Stimulated activated CD8-positive, alpha-beta memory T cell treated with anti-CD3 and anti-CD28 coated beads, Interleukin-7, amount 100 ng/mL, for 24 hours (primary cell): ENCODE results near the gene FBXL2.
"Not testable (repeated sequence)": the region's sequence is repeated elsewhere in the genome, so short reads cannot be mapped to it uniquely, and the experiment has no call there.

Experiments used
- DNase-seq: peaks from one replicate; pipeline ENCODE4 v3.0.0-alpha.2; 2020; ENCODE audit warnings: low read depth

FBXL2 gene

DNA sequence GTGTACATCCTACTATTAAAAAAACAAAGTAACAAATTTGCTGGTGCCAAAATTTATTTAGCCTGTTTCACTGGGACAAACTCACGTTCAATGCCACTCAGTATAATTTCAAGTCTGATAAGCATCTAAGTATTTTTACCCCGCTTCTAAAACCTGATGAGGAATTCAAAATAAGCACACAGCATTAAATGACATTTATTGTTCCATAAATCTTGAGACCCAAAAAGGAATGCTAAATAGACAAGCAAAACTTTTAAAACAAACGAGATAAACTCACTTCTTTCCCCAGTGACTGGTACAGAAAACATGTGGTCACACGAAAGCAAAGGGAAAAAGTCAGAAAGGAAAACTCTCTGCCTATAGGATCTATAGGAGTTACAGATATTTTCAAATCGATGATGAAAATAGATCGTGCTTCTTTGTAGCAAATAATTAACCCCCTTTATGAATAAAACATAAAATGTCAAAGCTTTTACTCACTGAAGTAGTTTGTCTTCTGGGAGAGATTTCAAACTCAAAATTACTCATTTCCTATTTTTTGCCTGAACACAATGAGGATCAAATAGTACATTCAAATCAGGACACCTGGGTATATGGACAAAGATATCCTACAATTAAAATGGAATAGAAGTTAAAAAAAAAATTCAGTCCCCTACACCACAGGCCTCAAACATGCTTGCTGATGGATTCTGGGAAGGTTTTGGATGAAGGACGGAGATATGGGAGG lies 111.3 kb downstream of the FBXL2 start:
- DNase-seq = no peak

DNA sequence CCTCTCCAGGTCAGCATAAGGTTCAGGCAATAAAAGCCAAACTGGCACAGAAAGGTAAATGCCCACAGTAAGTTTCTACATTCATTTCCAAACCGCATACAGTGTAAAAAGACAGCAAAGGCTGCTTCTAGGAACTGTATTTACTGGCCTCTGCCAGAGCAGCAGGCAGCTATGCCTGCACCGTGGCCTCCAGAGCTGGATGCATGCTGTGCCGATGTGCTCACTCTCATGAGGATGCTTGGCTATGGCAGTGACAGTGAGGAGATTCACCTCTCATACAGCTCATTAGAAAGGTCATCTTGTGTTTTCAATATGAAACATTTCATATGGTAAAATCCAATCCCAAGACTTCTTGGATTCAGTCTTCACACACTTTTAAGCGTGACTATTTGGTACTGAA lies 112.7 kb downstream of the FBXL2 start:
- DNase-seq = no peak

DNA sequence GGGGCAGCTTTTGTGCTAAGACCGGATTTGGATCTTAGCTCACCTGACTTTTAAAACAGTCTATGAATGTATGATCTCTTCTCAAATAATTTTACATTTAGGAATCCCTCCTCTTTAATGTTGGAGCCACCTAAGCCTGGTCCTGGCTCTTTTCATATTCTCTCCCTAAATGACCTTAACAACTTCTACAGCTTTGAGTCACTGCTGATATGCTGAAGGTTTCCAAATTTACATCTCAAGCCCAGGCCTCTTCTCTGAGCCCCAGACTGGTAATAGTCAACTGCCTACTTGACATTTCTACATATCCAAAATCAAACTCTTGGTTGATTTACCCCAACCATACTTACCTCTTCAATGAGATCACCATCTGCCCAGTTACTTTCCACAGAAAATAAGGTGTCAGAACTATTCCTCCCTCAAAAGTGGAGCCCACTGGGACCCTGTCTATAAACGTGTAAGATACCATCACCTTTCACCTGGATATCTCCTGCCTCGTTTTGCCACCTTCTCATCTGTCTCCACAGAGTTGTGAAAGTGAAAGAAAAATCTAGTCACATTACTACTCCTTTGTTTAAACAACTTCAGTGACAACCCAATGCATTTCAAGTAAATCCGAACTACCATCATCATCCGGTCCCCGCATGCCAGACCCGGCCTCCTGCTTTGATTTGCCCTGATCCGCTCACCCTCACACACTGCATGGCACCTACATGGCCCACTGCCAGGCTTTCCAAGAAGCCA lies 114.2 kb downstream of the FBXL2 start:
- DNase-seq = no peak

DNA sequence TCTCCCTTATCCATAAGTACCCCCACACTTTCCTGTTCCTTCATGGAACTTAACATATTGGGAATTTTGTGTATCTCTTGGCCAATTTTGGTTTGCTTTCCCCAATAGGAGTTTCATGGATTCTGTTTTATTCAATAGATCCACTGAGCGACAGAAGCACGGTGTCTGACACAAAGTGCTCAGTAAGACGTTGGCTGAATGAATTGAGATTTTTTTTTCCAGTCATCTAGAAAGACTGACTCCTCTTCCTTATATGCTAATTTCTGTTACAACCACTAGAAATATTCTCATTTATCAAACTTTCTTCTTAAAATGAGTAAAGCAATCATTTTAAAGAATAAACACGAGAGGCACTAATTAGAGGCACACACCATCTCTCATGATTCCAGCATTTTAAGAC lies 114.9 kb downstream of the FBXL2 start:
- no peak for DNase-seq

DNA sequence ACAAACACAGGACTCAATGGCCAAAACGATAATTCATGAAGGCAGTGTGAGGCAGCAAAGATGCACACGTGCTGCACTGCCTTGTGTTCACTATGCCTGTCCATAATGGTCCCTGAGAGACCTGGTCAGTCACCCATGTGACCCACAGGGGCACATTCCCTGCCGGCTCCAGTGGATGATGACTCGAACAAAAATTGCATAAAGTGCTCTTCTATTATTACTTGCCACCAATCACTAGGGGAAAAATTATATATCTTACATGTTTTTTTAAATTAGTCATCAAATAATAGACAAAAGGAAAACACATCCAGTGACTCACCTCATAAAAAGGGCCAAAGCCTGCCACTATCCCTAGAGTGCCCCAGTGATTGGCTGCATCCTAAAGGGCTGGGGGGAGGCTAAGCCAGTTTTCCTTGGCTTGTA lies 115.5 kb downstream of the FBXL2 start:
- no peak for DNase-seq

DNA sequence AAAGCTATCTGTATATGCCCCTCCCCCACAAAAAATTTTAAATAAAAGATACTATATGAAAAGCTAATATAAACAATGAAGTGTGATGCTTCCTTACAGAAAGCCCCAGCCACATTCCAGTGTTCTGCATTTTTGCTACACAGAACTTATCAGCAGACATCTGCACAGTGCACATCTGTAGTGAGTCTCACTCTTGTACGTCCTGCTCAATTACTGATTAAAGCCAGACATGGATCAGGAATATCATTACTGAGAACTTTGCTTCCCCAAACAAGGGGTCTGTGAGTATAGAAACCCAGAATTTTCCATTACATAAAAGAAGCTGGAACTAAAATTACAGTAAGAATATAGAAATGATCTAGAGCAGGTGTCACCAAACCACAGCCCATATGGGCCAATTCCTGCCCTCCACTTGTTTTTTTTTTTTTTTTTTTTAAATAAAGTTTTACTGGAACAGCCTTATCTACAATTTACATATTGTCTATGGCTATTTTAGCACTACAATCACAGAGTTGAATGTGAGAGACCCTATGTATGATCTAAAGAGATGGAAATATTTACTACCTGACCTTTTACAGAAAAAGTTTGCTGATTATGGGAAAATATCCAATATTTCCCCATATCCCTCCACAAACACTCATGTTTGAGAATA lies 117.3 kb downstream of the FBXL2 start:
- DNase-seq = no peak

DNA sequence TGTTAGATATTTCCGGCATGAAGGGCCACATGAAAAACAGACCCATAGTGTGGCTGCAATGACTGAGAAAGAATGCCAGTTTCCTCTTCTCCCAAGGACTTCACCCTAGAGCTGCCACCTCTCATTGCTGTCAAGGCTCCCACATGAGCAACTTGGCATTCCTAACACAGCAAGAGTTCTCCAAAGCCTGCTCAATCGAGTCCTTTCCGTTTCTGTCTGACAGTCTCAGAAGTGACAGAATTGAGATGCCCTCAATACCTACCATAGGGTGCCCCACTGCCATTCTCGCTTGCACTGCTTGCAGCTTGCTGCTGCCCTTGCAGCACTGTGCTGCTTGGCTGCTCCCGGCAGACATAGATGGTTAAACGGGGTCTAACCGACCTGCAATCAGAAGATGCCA lies 118.7 kb downstream of the FBXL2 start:
- DNase-seq = no peak

DNA sequence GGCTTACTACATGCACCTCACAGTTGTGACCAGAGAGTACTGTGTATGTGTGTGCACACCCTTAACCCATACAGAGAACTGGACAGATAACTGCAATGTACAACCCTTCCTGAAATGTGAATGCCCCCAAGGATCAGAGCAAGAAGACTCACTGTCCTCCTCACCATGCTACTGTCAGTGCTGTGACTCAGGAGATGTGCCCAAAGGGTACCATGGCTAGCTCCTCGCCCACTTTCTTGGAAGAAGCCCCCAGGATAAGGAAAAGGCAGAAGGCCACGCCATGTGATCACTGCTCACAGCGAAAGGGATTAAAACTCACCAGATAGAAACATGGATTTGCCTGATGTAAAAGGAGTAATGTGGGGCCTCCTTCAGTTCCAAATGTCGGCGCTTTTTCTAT lies 121.2 kb downstream of the FBXL2 start:
- no peak for DNase-seq

DNA sequence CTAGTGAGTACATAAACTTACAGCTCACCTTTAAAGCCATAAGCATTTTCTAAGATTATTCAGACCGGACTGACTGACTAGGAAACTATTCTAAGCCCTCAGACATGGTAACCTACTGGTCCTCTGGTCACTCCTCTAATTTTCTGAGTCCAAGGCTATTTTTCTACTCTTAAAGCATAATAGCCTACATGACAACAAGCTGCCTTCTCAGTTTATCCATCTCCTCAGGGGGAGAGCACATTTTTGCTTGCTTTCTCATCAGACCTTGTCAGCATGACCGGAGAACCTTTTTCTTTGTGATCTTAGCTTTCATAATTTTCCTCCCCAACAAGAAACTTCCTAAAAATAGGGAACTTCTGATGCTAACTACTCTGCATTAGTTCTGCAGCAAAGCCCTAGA lies 124.5 kb downstream of the FBXL2 start:
- DNase-seq = no peak

DNA sequence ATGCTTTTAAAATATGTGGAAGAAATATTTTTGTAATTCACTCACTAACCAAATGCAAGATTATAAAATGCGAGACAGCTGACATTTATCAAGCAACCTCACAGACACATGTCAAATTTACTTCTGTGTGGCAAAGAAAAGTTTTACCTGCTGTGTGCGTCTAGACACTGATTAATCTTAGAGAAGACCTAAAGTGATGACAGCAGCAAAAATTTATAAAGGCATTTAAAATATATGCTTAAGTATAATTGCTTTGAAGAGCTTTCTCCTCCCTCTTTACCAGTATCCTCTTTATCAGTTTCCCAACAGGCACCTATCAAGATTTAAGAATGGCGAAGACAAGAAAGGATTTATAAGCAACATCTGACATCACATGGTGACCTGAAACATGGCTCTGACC lies 125.7 kb downstream of the FBXL2 start:
- no peak for DNase-seq

DNA sequence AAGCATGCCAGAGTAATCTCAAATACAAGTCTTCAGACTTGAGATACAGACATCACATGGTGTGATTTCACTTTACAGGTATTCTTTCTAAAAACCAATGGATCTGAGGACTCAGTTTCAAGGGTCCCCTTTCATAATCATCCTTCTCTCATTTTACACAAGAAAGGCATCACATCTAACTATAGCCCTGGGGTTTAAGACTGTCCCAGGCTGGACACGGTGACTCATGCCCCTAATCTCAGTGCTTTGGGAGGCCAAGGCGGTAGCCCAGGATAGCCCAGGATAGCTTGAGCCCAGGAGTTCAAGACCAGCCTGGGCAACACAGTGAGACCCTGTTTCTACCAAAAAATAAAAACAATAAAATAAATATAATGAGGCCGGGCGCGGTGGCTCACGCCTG lies 126.5 kb downstream of the FBXL2 start:
- DNase-seq = no peak

DNA sequence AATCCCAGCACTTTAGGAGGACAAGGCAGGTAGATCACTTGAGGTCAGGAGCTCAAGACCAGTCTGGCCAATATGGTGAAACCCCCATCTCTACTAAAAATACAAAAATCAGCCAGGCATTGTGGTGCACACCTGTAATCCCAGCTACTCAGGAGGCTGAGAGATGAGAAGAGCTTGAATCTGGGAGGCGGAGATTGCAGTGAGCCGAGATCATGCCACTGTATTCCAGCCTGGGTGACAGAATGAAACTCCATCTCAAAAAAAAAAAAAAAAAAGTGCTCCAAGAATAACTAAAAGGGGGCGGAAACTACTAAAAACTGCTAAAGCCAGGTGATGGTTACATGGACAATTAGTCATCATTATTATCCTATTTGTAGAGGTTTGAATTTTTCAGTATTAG lies 133.6 kb downstream of the FBXL2 start:
- DNase-seq = not testable (repeated sequence)

DNA sequence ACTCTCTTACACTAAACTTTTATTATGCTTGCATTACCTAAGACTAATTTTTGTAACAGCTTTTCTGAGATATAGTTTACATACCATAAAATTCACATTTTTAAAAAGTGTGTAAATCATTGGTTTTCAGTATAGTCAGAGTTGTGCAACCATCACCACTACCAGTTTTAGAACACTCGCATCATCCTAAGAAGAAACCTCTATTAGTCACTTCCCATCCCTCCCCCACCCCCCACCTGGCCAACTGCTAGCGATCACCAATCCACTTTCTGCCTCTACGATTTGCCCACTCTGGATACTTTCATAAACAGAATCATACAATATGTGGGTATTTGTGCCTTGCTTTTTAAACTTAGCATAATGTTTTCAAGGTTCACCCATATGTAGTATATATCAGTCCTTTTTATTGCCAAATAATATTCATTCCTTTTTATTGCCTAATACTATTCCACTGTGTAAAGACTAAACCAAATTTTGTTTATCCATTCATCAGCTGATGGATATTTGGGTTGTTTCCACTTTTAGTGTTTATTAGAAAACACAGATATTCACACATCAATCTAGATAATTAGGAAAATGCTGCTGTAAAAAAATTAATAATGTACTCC lies 139.9 kb downstream of the FBXL2 start:
- no peak for DNase-seq

DNA sequence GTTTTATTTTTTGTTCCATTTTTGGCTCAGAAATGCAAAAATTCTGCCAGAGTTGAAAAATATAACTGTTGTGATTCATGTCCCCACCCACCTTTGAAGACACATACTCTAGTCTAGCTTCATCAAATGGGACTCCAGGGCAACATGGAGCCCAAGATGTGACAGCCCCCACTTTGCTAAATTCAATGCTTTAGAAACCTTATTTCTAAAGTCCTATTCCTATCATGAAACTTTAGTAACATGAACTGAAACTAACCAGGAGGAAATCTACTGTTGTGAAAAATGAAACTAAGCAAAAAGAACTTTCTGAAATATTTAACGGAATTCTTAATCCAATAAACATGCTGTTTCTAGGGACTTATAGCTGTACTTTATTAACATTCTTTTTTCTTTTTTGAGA lies 142.7 kb downstream of the FBXL2 start:
- no peak for DNase-seq

DNA sequence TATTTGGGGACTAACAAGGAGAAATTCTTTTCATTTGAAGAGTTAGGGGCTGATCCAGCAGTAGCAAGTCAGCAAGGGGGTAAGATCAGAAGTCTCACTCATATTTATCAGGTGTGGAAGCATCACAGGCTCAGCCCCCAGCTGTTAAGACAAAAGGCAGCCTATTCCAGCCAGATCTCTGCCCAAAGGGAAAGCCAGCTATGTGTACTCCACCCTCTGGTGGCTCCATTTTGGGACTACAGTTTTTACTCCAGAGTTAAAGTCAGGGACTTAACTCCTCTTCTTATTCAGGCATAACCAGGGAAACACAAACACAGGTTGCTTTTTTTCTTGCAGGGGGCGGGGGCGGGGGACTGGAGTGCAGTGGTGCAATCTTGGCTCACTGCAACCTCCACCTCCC lies 143.7 kb downstream of the FBXL2 start:
- no peak for DNase-seq

DNA sequence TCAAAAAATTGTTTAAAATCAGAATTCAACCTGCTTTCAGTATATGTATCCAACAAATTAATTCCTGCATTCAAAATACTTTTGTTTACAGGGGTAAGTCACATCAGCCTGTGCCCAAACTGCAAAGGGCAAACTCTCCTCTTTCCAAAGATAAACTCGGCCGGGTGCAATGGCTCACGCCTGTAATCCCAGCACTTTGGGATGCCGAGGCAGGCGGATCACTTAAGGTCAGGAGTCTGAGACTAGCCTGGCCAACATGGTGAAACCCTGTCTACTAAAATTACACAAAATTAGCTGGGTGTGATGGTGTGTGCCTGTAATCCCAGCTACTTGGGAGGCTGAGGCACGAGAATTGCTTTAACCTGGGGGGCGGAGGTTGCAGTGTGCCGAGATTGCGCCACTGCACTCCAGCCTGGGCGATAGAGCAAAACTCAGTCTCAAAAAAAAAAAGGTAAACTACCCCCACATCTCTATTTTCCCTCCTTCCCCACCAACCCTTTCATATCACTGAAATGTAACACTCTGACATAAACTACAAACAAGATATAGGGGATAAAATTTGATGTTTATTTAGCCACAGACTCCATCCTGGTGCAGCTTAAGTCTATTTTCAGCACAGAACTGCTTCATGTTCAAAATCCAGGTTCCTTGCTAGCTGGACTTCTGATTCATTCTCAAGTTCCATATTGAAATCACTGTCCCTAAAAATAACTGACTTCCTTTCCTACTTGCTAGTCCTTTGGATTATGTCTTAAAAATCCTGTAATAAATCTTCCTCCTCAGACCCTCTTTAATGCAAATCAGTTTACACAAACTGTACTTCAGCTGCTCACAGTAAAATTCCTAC lies 147.6 kb downstream of the FBXL2 start:
- DNase-seq = no peak

DNA sequence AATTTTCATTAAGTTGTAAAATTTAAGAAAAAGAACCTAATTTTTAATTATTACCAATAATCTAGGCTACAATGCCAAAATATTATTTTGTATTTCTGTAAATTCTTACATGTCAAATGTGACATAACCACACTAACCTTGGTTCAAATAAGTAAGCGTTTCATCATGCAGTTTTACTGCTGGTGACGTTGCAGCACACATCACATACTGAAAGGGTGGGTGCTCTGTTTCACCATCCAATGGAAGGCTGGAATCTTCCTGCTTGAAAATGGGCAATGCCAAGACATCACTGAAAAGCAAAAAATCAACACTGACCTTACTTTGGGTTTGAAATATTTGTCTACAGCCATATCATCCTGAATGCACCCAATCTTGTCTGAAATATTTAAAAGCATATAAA lies 148.2 kb downstream of the FBXL2 start:
- DNase-seq = no peak

DNA sequence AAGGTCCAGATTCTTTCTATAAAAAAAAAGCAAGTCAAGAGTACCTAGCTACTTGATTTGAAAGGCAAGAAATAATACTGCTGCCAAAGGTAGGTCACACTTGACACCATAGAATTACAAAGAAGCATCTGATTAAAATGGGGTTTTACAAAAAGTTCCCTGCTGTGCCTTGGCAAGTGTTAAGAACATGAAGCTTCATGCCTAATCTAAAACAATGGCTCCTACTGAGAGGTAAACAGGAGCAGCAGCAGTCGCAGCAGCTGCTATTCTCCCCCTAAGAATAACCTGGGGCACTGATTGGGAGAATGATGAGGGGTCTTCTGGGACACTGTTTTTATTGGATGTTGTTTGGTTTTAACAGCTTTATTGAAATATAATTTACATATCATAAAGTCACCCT lies 148.8 kb downstream of the FBXL2 start:
- no peak for DNase-seq

DNA sequence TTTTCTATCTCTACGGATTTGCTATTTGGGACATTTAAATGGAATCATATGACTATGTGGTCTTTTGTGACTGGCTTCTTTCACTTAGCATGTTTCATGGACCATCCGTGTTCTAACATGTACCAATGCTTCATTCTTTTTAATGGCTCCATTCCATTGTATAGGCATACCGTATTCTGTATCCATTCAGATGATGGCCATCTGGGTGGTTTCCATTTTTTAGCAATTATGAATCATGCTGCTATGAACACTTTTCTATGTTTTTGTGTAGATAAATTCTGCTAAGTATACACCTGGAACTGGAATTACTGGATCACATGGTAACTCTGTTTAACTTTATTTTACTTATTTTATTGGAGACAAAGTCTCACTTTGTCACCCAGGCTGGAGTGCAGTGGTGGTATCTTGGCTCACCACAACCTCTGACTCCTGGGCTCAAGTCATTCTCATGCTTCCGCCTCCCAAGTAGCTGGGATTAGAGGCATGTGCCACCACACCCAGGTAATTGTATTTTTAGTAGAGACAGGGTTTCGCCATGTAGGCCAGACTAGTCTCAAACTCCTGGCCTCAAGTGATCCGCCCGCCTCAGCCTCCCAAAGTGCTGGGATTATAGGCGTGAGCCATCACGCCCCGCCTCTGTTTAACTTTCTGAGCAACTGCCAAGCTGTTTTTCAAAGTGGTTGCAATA lies 149.5 kb downstream of the FBXL2 start:
- no peak for DNase-seq

DNA sequence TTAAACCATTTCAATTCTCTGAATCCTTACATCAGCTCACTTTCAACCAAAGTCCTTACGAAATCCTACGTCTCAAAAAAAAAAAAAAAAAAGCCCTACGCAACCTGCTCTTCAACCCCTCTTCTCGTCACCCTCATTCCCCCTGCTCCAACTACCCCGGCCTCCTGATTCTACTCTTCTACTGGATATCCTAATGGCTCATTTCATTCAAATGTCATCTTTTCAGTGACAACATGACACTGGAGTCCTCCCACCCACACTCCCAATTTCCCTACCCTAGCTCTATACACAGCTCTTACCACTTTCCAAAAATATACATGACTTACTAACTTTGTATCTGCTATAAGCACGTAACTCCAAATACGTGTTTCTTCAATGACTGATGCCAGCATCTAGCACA lies 151.5 kb downstream of the FBXL2 start:
- DNase-seq = no peak

DNA sequence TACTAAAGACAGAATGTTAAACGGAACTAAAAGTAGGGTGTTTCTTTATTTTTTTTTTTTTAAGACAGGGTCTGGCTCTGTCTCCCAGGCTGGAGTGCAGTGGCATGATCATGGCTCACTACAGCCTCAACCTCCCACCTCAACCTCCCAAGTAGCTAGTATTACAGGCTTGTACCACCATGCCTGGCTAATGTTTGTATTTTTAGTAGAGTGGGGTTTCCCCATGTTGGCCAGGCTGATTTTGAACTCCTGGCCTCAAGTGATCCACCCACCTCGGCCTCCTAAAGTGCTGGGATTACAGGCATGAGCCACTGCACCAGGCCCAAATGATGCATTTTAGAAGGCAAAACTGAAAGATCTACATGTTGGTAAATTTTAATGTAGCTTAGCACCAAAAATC lies 152.1 kb downstream of the FBXL2 start:
- not testable (repeated sequence) for DNase-seq
